RWPE1 (cell line): Measurements from ENCODE around the gene PGBD1.
A peak's percentile ranks its signal among the peaks of the same experiment; 100 is the strongest.

ENCODE experiments used
- CTCF ChIA-PET: fragments of 350-600 bp; sonication (Branson Sonifier 250); formaldehyde crosslinking; extraction: SDS; loops from one replicate; lab custom pipeline; 2021; lab: Yijun Ruan, JAX
- POLR2A ChIA-PET: fragments of 400-600 bp; formaldehyde crosslinking; extraction: SDS; loops from one replicate; lab custom pipeline; 2020; ENCODE audit warnings: antibody characterized with exemption; ENCODE audit not compliant: low non-redundant PET; lab: Yijun Ruan, JAX
- DNase-seq: peaks from one replicate; pipeline ENCODE4 v3.0.0; 2012; ENCODE audit warnings: low spot score
- H3K27ac ChIP-seq: fragments of 450-650 bp; 2 replicates; pipeline ENCODE4 v1.5.1; 2017
- CTCF ChIP-seq: fragments of 450-650 bp; conservative IDR thresholded peaks from 2 replicates; pipeline ENCODE4 v1.5.1; 2017; ENCODE audit warnings: low read depth, mild to moderate bottlenecking

PGBD1 gene

GRCh38 chr6:28281288-28282064 lies at the start of gene PGBD1:
Gene PGBD1 (plus strand): TSS chr6:28281572. CDS start chr6:28283814, 2,242 bp downstream.
- TF ChIP-seq CTCF: no peak
- ChIA-PET CTCF (no interaction called here), POLR2A (interaction anchor here (0.7 kb wide), 1 partner anchor 15 kb away, joined by 4 read pairs; no protein-coding TSS in a partner anchor)
- peak within 1 kb of the TSS; percentile 63 for H3K27ac ChIP-seq
- DNase-seq: peak; percentile 70

GRCh38 chr6:28232785-28233184 lies 48.6 kb upstream of the PGBD1 start:
- TF ChIP-seq CTCF: no peak
- no peak for DNase-seq
- POLR2A ChIA-PET: no interaction called here
- CTCF ChIA-PET: no interaction called here
- no peak overlapping the region for H3K27ac ChIP-seq

DNA sequence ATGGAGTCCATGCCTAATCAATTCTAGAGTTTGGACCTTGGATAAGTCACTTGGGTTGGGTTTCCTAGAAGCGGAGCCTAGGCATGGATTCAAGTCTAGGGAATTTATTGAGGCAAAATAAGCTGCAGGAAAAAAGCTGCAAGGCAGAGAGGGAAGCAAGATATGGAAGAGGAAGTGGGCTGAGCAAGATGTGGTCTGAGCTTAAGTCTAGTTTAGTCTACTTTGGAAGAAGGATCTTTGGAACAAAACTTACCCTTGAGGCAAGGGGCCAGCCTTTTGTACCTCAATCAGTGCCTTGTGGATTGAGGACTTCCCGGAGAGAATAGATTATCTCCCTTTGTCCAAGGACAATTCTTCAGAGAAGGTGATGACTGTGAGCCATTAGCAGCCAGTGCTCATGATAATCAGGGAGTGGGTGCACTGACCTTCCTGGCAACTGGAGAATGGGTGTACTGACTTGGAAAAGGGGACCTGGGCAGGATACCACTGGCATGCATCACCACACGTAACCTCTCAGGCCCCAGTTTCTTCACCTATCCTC lies 45.4 kb upstream of the PGBD1 start:
- no peak overlapping the region for H3K27ac ChIP-seq
- CTCF ChIA-PET: no interaction called here

DNA sequence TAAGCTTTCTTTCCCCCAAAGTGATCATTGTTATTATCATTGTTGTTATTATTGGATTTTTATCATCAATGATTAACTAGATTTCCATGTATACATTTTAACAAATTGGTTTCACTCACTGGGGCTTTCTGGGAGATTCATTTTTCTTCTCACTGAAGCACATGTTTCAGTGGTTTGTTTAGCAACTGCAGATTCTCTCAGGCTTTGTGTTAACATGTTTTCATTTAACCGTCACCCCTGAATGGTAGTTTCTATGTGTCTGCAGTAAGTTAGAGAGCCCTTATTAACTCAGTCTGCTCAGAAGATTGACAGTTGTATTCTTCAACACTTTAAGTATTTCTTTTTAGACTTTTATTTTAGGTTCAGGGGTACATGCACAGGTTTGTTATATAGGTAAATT lies 41.7 kb upstream of the PGBD1 start:
- H3K27ac ChIP-seq: no peak overlapping the region
- DNase-seq: no peak

More for the DNA sequence above, 45.4 kb upstream of the PGBD1 start:
- DNase-seq: no peak
- no peak for TF ChIP-seq CTCF
- POLR2A ChIA-PET: no interaction called here

GRCh38 chr6:28240471-28240870 lies 40.9 kb upstream of the PGBD1 start:
- no peak for DNase-seq
- no peak overlapping the region for H3K27ac ChIP-seq
- no peak for TF ChIP-seq CTCF
- CTCF ChIA-PET: interaction anchor here (0.8 kb wide), 1 partner anchor 909 kb away, joined by 3 read pairs; no protein-coding TSS in a partner anchor
- POLR2A ChIA-PET: no interaction called here

More for the DNA sequence above, 41.7 kb upstream of the PGBD1 start:
- ChIA-PET POLR2A (no interaction called here), CTCF (interaction anchor here (0.7 kb wide), 1 partner anchor 345 kb away, joined by 5 read pairs; no protein-coding TSS in a partner anchor)
- no peak for TF ChIP-seq CTCF

- TF ChIP-seq CTCF: no peak
- CTCF ChIA-PET: no interaction called here
- no peak for DNase-seq
- POLR2A ChIA-PET: no interaction called here
- H3K27ac ChIP-seq: no peak overlapping the region
These were observed 37.4 kb upstream of the PGBD1 start for GRCh38 chr6:28243946-28244345.
